Gastroesophageal sphincter (tissue), 4 donors: ENCODE measurements around the gene SLC35D2. TPM values are rescaled to one million over a fixed set of nuclear protein-coding genes. Genes with fewer than 3 reads are reported as not detected.

ENCODE experiments used
- ATAC-seq: fragments of 150-250 bp; one replicate; pipeline ENCODE4 v1.9.1; 2016; ENCODE audit warnings: mild to moderate bottlenecking, moderate library complexity
- H3K27ac ChIP-seq, 4 donors: fragments of 200-600 bp; sonication (generic) in 3 of 4; 1 replicate in 3 of 4; 2 replicates in 1 of 4; pipeline ENCODE4 v1.5.1; 2016 to 2019
- H3K27me3 ChIP-seq: fragments of 200-600 bp; sonication (generic); one replicate; pipeline ENCODE4 v1.5.1; 2019
- H3K36me3 ChIP-seq, 2 donors: fragments of 200-600 bp; sonication (generic); one replicate each; pipeline ENCODE4 v1.5.1; 2019; ENCODE audit warnings: control low read depth in 1 of 2
- H3K4me1 ChIP-seq, 3 donors: fragments of 200-600 bp; sonication (generic); 1 replicate in 2 of 3; 2 replicates in 1 of 3; pipeline ENCODE4 v1.5.1; 2016 to 2019; ENCODE audit warnings: control low read depth in 2 of 3
- H3K4me3 ChIP-seq, 2 donors: fragments of 200-600 bp; sonication (generic); one replicate each; pipeline ENCODE4 v1.5.1; 2019; ENCODE audit warnings: mild to moderate bottlenecking in 1 of 2, moderate library complexity in 1 of 2
- H3K9me3 ChIP-seq, 3 donors: fragments of 200-600 bp; sonication (generic); one replicate each; pipeline ENCODE4 v1.5.1; 2017 to 2019; ENCODE audit warnings: control low read depth in 2 of 3
- EP300 ChIP-seq: sonication (generic); formaldehyde crosslinking; IDR thresholded peaks from one replicate; pipeline ENCODE4 v1.6.1; 2017; ENCODE audit warnings: antibody characterized with exemption, mild to moderate bottlenecking
- POLR2A ChIP-seq, 2 donors: fragments of 450-650 bp; IDR thresholded peaks; one replicate each; pipeline ENCODE4 v1.6.1; 2017; ENCODE audit warnings: antibody characterized with exemption in 2 of 2, mild to moderate bottlenecking in 2 of 2, moderate library complexity in 1 of 2
- POLR2AphosphoS5 ChIP-seq: sonication (generic); formaldehyde crosslinking; IDR thresholded peaks from one replicate; pipeline ENCODE4 v1.6.1; 2017; ENCODE audit warnings: antibody characterized with exemption
- WGBS, 2 donors: methylation state at CpG; one replicate each; pipeline ENCODE4 v1.1.5; 2018; ENCODE audit warnings: low coverage in 1 of 2; 5-methylcytosine and 5-hydroxymethylcytosine counted together
- total RNA-seq, 4 donors: library from RNA; depleted of rRNA; stranded (reverse); fragments of >200 nt; gene quantifications; one replicate each; pipeline ENCODE4 v1.1.0, GENCODE V29; 2016
- TF ChIP-seq, protein P1 (sequence below), 4 experiments: fragments of 200-600 bp in 2 of 4; fragments of 450-650 bp in 2 of 4; sonication (generic) in 1 of 4; IDR thresholded peaks; one replicate each; pipeline ENCODE4 v1.5.1; 2017 to 2019; ENCODE audit warnings: antibody characterized with exemption in 4 of 4, mild to moderate bottlenecking in 2 of 4, moderate library complexity in 2 of 4

Gene SLC35D2
- total RNA-seq, 4 donors from 2014 or later, result 16.6 to 39.3 (median 26.1) TPM

DNA sequence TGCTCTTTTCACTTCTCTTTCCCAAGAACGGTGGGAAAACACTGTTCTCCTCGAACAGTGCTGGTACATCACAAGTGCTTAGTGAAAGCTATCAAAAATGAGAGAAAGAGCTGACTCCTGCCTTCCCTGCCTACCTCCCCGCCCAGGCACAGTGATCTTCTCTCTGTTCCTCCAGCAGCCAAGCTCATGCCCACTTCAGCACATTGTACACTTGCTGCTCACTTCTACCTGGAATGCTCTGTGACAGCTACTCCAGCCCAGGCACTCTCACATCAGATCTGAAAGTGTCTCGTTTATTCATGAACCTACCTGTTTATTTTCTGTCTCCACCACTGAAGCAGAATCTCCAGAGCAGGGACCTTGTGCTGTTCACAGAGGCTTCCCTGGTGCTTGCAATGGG, 1.8 kb downstream of the SLC35D2 start:
- Histone ChIP-seq H3K4me1 (peaks cover 0 to 66% (median 6%) of the 10 kb centered on the region in 3 donors), H3K36me3 (peaks cover 0 to 8% of the 10 kb centered on the region in 2 donors), H3K27ac (peak overlapping the region in 1 of 4 donors; percentile 31), H3K9me3 (no peaks in the 10 kb centered on the region), H3K27me3 (no peaks in the 10 kb centered on the region), H3K4me3 (peak overlapping the region in 1 of 2 donors; percentile 88)
- no peak for ATAC-seq
- TF ChIP-seq EP300 (no peak), POLR2AphosphoS5 (no peak), POLR2A (IDR thresholded peaks at IDR 0.05) (no peak)
- TF ChIP-seq, protein P1, sequence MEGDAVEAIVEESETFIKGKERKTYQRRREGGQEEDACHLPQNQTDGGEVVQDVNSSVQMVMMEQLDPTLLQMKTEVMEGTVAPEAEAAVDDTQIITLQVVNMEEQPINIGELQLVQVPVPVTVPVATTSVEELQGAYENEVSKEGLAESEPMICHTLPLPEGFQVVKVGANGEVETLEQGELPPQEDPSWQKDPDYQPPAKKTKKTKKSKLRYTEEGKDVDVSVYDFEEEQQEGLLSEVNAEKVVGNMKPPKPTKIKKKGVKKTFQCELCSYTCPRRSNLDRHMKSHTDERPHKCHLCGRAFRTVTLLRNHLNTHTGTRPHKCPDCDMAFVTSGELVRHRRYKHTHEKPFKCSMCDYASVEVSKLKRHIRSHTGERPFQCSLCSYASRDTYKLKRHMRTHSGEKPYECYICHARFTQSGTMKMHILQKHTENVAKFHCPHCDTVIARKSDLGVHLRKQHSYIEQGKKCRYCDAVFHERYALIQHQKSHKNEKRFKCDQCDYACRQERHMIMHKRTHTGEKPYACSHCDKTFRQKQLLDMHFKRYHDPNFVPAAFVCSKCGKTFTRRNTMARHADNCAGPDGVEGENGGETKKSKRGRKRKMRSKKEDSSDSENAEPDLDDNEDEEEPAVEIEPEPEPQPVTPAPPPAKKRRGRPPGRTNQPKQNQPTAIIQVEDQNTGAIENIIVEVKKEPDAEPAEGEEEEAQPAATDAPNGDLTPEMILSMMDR (IDR thresholded peaks at IDR 0.05), result no peak
- WGBS, 2 donors, result 58 to 75% methylated on average over 3 of the region's 4 CpGs

DNA sequence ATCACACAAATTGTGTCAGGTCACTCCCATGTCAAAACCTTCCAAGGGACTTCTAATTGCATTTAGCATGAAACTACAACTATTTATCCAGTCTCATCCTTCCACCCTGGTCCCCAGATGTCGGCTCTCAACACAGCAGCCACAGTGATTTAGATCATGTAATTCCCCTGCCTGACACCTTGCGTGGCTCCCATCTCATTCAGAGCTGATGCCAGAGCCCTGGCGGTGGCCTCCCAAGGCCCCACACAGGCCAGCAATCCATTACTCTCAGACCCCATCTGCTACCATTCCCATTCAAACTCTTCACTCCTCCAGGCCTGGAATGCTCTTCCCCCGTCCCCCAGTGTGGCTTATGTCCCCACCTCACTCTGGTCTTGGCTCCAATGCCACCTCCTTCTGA, 2.4 kb downstream of the SLC35D2 start:
- Histone ChIP-seq H3K27me3 (no peaks in the 10 kb centered on the region), H3K36me3 (peaks cover 0 to 8% of the 10 kb centered on the region in 2 donors), H3K27ac (peak overlapping the region in 1 of 4 donors; percentile 31), H3K4me3 (peak overlapping the region in 1 of 2 donors; percentile 88), H3K4me1 (peaks cover 0 to 64% (median 6%) of the 10 kb centered on the region in 3 donors), H3K9me3 (no peaks in the 10 kb centered on the region)
- TF ChIP-seq, protein P1 (IDR thresholded peaks at IDR 0.05), result no peak
- TF ChIP-seq POLR2A (IDR thresholded peaks at IDR 0.05), result no peak
- TF ChIP-seq EP300, result no peak
- no peak for TF ChIP-seq POLR2AphosphoS5
- no peak for ATAC-seq
- WGBS, 2 donors, result 90 to 96% methylated on average over 3 to 4 of the region's 4 CpGs

DNA sequence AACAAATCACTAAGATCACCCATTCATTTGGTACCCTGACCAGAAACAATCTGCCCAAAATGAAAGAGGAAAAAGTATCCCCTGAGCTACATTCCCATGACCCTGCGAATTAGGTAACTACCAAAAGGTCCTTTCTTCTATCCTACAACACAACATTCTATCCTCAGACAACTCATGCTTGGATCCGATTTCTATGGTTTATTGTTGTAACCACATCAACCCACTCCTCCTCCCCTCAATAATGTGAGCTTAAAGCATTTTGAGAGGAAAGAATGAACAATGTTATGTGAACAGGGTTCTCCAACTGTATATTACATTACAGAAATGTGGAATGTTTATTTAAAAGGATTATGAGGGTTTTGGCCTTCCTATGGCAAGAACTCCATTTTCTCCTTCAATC, 4.0 kb downstream of the SLC35D2 start:
- 78 to 88% methylated on average over 2 of the region's 2 CpGs for WGBS, 2 donors
- Histone ChIP-seq H3K36me3 (peaks cover 0 to 8% of the 10 kb centered on the region in 2 donors), H3K4me3 (no peak overlapping the region), H3K27me3 (no peaks in the 10 kb centered on the region), H3K27ac (no peak overlapping the region), H3K9me3 (no peaks in the 10 kb centered on the region), H3K4me1 (peaks cover 0 to 56% (median 6%) of the 10 kb centered on the region in 3 donors)
- ATAC-seq, result no peak
- TF ChIP-seq POLR2AphosphoS5 (no peak), EP300 (no peak), POLR2A (IDR thresholded peaks at IDR 0.05) (no peak)
- TF ChIP-seq, protein P1 (IDR thresholded peaks at IDR 0.05), result no peak

DNA sequence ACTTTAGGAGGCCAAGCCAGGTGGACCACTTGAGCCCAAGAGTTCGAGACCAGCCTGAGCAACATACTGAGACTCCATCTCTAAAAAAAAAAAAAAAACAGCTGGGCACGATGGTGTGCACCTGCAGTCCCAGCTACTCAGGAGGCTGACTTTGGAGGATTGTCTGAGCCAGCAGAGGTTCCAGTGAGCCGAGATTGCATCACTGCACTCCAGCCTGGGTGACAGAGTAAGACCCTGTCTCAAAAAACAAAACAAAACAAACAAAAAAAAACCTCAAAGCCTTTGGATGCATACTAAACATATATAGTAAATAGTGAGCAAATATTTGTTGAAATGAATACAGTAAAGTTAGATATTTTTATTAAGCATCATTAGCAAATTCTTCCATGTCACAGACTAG, 5.3 kb downstream of the SLC35D2 start:
- Histone ChIP-seq H3K4me3 (no peak overlapping the region), H3K4me1 (peaks cover 0 to 49% (median 6%) of the 10 kb centered on the region in 3 donors), H3K27me3 (no peaks in the 10 kb centered on the region), H3K36me3 (peaks cover 0 to 8% of the 10 kb centered on the region in 2 donors), H3K9me3 (no peaks in the 10 kb centered on the region), H3K27ac (peak overlapping the region in 1 of 4 donors; percentile 55)
- TF ChIP-seq EP300, result no peak
- TF ChIP-seq POLR2A (IDR thresholded peaks at IDR 0.05), result no peak
- TF ChIP-seq POLR2AphosphoS5, result no peak
- TF ChIP-seq, protein P1 (IDR thresholded peaks at IDR 0.05), result no peak
- ATAC-seq, result no peak
- WGBS, 2 donors, result 70 to 95% methylated on average over 2 to 3 of the region's 3 CpGs
